DND-41 (cell line): ENCODE measurements around the gene PSTPIP2.

ENCODE experiments used
- CTCF ChIP-seq: IDR thresholded peaks from 2 replicates; pipeline ENCODE4 v1.5.1; 2012; ENCODE audit warnings: borderline replicate concordance, low read length, moderate library complexity, mild to moderate bottlenecking; ENCODE audit not compliant: poor library complexity, severe bottlenecking; ENCODE audit errors: extremely low read depth
- EZH2 ChIP-seq: IDR thresholded peaks from 3 replicates; pipeline ENCODE4 v1.6.1; 2012; ENCODE audit warnings: borderline replicate concordance, low read depth, mild to moderate bottlenecking, moderate library complexity, low read length, inconsistent platforms; ENCODE audit not compliant: severe bottlenecking

DNA sequence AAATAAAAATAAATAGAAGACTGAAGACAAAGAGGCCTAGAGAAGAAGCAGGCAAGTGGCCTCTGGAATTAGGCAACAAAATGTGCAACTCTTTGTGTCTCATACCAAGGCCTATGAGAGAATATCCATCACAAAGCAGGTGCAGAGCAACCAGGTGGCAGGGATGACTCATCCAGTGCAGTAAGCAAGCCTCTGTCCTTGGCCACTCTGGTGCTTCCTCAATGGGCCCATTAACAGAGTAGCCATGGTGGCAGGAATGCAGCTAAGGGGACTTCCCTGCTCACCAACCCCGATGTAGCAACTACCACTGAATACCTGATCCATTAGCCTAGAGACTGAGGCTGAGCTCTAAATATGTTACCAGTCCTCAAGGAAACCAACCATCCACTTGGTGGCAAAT lies 94.0 kb downstream of the PSTPIP2 start:
- TF ChIP-seq EZH2, result no peak
- TF ChIP-seq CTCF, result no peak
